Loucy (cell line): ENCODE results near the gene MKLN1.

Source experiments
- H2AFZ ChIP-seq: fragments of 200-600 bp; sonication (generic); 2 replicates; pipeline ENCODE4 v1.6.0; 2016; ENCODE audit warnings: antibody characterized with exemption, mild to moderate bottlenecking, low read length, moderate library complexity
- H3F3A ChIP-seq: fragments of 200-600 bp; 2 replicates; pipeline ENCODE4 v1.6.0; 2016; ENCODE audit warnings: antibody characterized with exemption, low read depth, mild to moderate bottlenecking
- H3K27me3 ChIP-seq: fragments of 200-600 bp; sonication (generic); 2 replicates; pipeline ENCODE4 v1.6.1; 2014; ENCODE audit warnings: low read length, mild to moderate bottlenecking; ENCODE audit not compliant: insufficient read depth, poor library complexity, severe bottlenecking
- H3K36me3 ChIP-seq: fragments of 200-600 bp; sonication (generic); 2 replicates; pipeline ENCODE4 v1.6.1; 2016; ENCODE audit warnings: low read length; ENCODE audit not compliant: insufficient read depth
- H3K4me1 ChIP-seq: fragments of 200-600 bp; sonication (generic); 2 replicates; pipeline ENCODE4 v1.5.1; 2014; ENCODE audit warnings: low read length, mild to moderate bottlenecking; ENCODE audit not compliant: insufficient read depth, poor library complexity, severe bottlenecking
- H3K4me2 ChIP-seq: fragments of 200-600 bp; sonication (generic); 2 replicates; pipeline ENCODE4 v1.6.0; 2014; ENCODE audit warnings: antibody characterized with exemption, low read length, low read depth, mild to moderate bottlenecking; ENCODE audit not compliant: poor library complexity, severe bottlenecking
- H3K4me3 ChIP-seq: fragments of 200-600 bp; sonication (generic); 2 replicates; pipeline ENCODE4 v1.5.1; 2014; ENCODE audit warnings: low read length, mild to moderate bottlenecking, mixed read lengths; ENCODE audit not compliant: poor library complexity, severe bottlenecking
- H3K79me2 ChIP-seq: fragments of 200-600 bp; sonication (generic); 2 replicates; pipeline ENCODE4 v1.6.1; 2014; ENCODE audit warnings: low read length; ENCODE audit not compliant: insufficient read depth
- H3K9ac ChIP-seq: fragments of 200-600 bp; sonication (generic); 2 replicates; pipeline ENCODE4 v1.6.0; 2014; ENCODE audit warnings: mild to moderate bottlenecking, low read depth, low read length, moderate library complexity; ENCODE audit not compliant: poor library complexity, severe bottlenecking
- H3K9me2 ChIP-seq: fragments of 200-600 bp; sonication (generic); replicated peaks from 2 replicates; pipeline ENCODE4 v1.6.1; 2016; ENCODE audit warnings: low read depth, low read length, mixed read lengths
- H3K9me3 ChIP-seq: fragments of 200-600 bp; sonication (generic); 2 replicates; pipeline ENCODE4 v1.6.1; 2014; ENCODE audit warnings: mild to moderate bottlenecking, antibody characterized with exemption, low read length, low read depth; ENCODE audit not compliant: insufficient read depth
- H4K20me1 ChIP-seq: fragments of 200-600 bp; sonication (generic); 2 replicates; pipeline ENCODE4 v1.6.0; 2014; ENCODE audit warnings: antibody characterized with exemption, low read length, mild to moderate bottlenecking; ENCODE audit not compliant: insufficient read depth, poor library complexity, severe bottlenecking
- CTCF ChIP-seq: fragments of 200-600 bp; sonication (generic); conservative IDR thresholded peaks from 2 replicates; pipeline ENCODE4 v1.5.1; 2014; ENCODE audit warnings: mild to moderate bottlenecking, antibody characterized with exemption, low read length
- EZH2phosphoT487 ChIP-seq: fragments of 200-600 bp; IDR thresholded peaks from 2 replicates; pipeline ENCODE4 v1.6.1; 2018; ENCODE audit warnings: antibody characterized with exemption, mild to moderate bottlenecking, moderate library complexity, borderline replicate concordance

MKLN1 gene

GRCh38 chr7:131495669-131496498, 168.2 kb downstream of the MKLN1 start:
- H3K4me2 ChIP-seq: no peak overlapping the region
- peaks cover 3% of the 10 kb centered on the region; the same call in 1 of the 2 replicates for H3K36me3 ChIP-seq
- no peak overlapping the region for H3K9ac ChIP-seq
- TF ChIP-seq CTCF (no peak), EZH2phosphoT487 (no peak)
- H4K20me1 ChIP-seq: no peaks in the 10 kb centered on the region
- no peaks in the 10 kb centered on the region for H3K9me2 ChIP-seq
- no peaks in the 10 kb centered on the region for H3K79me2 ChIP-seq
- no peak overlapping the region for H3K4me3 ChIP-seq
- H2AFZ ChIP-seq: no peak overlapping the region
- no peaks in the 10 kb centered on the region for H3F3A ChIP-seq
- no peaks in the 10 kb centered on the region for H3K9me3 ChIP-seq
- H3K4me1 ChIP-seq: peaks cover 7% of the 10 kb centered on the region
- no peaks in the 10 kb centered on the region for H3K27me3 ChIP-seq

- Histone ChIP-seq H3K36me3 (peaks cover 3% of the 10 kb centered on the region; the same call in 1 of the 2 replicates), H2AFZ (no peak overlapping the region), H3K4me1 (peaks cover 21% of the 10 kb centered on the region), H3F3A (no peaks in the 10 kb centered on the region), H4K20me1 (no peaks in the 10 kb centered on the region), H3K79me2 (no peaks in the 10 kb centered on the region), H3K9me3 (no peaks in the 10 kb centered on the region), H3K4me3 (no peak overlapping the region), H3K27me3 (no peaks in the 10 kb centered on the region), H3K4me2 (no peak overlapping the region), H3K9ac (no peak overlapping the region), H3K9me2 (no peaks in the 10 kb centered on the region)
- TF ChIP-seq EZH2phosphoT487 (no peak), CTCF (no peak)
Observed at GRCh38 chr7:131497454-131497853, 169.8 kb downstream of the MKLN1 start.

GRCh38 chr7:131498237-131498885, 170.7 kb downstream of the MKLN1 start:
- Histone ChIP-seq H2AFZ (no peak overlapping the region), H3K9me2 (no peaks in the 10 kb centered on the region), H3K9me3 (no peaks in the 10 kb centered on the region), H3K9ac (no peak overlapping the region), H4K20me1 (no peaks in the 10 kb centered on the region), H3K4me2 (no peak overlapping the region), H3K36me3 (peaks cover 3% of the 10 kb centered on the region; the same call in 1 of the 2 replicates), H3K27me3 (no peaks in the 10 kb centered on the region), H3K4me3 (no peak overlapping the region), H3K79me2 (no peaks in the 10 kb centered on the region), H3K4me1 (peaks cover 30% of the 10 kb centered on the region), H3F3A (no peaks in the 10 kb centered on the region)
- TF ChIP-seq CTCF: no peak
- TF ChIP-seq EZH2phosphoT487: no peak
